GM12875 (cell line): ENCODE data around the gene DDX18.

Experiments used
- H3K4me3 ChIP-seq: one replicate; pipeline ENCODE4 v1.5.1; 2011; ENCODE audit warnings: low read depth, low read length, control low read depth
- TF ChIP-seq, protein P1 (sequence below): IDR thresholded peaks from 2 replicates; pipeline ENCODE4 v1.5.1; 2011; ENCODE audit warnings: low read depth, mild to moderate bottlenecking, control low read depth, inconsistent platforms, low read length, moderate library complexity, borderline replicate concordance; ENCODE audit not compliant: insufficient read depth

Gene DDX18

DNA sequence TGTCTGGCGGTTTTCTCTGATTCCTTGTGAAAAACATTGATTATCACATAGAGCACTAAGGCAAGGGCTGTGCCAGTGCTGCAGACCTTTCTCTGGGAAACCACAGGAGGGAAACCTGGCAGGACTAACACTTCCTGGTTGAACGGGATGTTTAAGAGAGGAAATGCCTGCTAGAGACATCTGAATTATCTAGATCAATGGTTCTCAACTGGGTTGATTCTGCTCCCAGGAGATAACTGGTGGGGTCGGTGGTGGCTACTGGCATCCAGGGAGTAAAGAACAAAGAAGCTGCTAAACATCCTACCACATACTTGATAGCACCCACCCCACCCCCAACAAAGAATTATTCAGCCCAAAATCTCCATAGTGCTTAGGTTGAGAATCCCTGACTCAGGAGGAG lies 37.5 kb downstream of the DDX18 start:
- TF ChIP-seq, protein P1, sequence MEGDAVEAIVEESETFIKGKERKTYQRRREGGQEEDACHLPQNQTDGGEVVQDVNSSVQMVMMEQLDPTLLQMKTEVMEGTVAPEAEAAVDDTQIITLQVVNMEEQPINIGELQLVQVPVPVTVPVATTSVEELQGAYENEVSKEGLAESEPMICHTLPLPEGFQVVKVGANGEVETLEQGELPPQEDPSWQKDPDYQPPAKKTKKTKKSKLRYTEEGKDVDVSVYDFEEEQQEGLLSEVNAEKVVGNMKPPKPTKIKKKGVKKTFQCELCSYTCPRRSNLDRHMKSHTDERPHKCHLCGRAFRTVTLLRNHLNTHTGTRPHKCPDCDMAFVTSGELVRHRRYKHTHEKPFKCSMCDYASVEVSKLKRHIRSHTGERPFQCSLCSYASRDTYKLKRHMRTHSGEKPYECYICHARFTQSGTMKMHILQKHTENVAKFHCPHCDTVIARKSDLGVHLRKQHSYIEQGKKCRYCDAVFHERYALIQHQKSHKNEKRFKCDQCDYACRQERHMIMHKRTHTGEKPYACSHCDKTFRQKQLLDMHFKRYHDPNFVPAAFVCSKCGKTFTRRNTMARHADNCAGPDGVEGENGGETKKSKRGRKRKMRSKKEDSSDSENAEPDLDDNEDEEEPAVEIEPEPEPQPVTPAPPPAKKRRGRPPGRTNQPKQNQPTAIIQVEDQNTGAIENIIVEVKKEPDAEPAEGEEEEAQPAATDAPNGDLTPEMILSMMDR = no peak
- no peak overlapping the region for H3K4me3 ChIP-seq

DNA sequence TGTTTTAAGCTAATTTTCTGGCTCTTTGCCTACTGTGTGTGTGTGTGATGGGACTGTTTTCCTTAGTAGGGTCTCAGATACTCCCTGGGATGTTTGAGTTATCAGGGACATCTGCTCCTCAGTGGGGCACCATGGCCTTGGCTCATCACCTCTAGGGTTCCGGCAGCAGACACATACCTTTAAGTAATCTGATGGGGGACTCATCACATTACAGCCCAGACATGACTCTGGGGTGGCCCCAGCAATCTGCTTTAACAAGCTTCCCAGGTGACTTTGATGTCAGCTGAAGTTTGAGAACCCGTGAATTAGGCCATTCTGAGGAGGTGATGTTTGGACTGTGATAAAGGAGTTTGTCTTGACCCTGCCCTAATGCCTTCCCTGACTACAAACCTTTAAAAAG lies 38.8 kb downstream of the DDX18 start:
- no peak overlapping the region for H3K4me3 ChIP-seq
- TF ChIP-seq, protein P1 = no peak

DNA sequence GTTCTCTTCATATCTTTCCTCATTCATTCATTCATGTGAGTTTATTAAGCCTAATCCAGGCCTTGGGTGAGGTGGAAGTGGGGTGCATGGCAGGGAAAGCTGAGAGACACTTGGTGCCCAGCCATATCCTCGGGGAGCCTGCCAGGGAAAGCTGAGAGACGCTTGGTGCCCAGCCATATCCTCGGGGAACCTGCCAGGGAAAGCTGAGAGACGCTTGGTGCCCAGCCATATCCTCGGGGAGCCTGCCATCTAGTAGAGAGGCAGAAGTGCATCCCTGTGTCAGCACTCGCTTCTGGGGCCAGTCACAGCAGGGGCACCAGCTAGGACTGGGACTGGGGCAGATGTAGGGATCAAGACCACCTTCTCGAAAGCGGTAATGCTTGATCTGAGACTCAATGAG lies 39.4 kb downstream of the DDX18 start:
- TF ChIP-seq, protein P1 = no peak
- no peak overlapping the region for H3K4me3 ChIP-seq

- TF ChIP-seq, protein P1 = no peak
- H3K4me3 ChIP-seq = no peak overlapping the region
Observed at GRCh38 chr2:117854610-117855009, 40.1 kb downstream of the DDX18 start.

- TF ChIP-seq, protein P1 = no peak
- no peak overlapping the region for H3K4me3 ChIP-seq
Observed at GRCh38 chr2:117855886-117856285, 41.4 kb downstream of the DDX18 start.

GRCh38 chr2:117856415-117857210 lies 42.1 kb downstream of the DDX18 start:
- no peak overlapping the region for H3K4me3 ChIP-seq
- TF ChIP-seq, protein P1 = no peak

GRCh38 chr2:117858336-117858735 lies 43.8 kb downstream of the DDX18 start:
- TF ChIP-seq, protein P1 = no peak
- no peak overlapping the region for H3K4me3 ChIP-seq
